ENCODE results near the gene PROS1. TPM values are rescaled to one million over a fixed set of nuclear protein-coding genes. Genes with fewer than 3 reads are reported as not detected.
A peak's percentile ranks its signal among the peaks of the same experiment; 100 is the strongest.
"Not testable (repeated sequence)": the region's sequence is repeated elsewhere in the genome, so short reads cannot be mapped to it uniquely, and the experiment has no call there.

The PROS1 gene
- total RNA-seq, 1 donor from 2014 or later: 38.0 TPM

DNA sequence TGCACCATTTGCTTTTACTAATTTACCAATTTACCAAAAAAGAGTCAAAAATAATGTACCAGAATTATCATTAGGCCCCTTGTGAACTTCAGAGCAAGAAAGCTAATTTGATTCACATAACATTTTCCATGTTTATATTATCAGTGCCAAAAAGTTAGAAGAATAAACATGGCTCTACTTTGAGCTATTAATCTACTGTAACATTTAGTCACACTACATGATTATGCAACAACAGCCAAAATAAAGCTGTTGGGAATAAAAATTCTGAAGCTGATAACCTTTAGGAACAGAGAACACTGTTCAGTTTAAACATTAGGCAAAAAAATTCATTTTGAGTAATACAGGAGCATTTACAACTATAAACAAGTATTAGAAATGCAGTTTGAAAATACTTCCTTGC is 63.6 kb downstream of the PROS1 start:
- DNase-seq: no peak
- ATAC-seq: peak; percentile 49
- intact Hi-C loops (cut with micrococcal nuclease): loop anchor here (5.0 kb wide), 1 partner anchor 157 kb away; no protein-coding TSS in a partner anchor

DNA sequence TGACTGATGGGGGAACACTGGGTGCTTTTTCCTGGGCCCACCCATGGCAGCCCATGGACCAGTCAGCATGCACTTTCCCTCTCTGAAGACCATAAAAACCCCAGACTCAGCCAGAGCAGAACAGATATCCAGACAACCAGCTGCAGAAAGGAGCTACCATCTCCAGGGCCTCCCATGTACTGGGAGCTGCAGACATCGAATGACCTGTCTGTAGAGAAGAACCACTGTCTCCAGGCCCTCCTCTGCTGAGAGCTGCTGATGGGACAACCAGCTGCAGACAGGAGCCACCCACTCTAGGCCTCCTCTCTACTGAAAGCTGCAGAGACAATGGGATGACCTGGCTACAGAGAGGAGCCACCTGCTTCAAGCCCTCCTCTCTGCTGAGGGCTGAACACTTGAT is 66.6 kb downstream of the PROS1 start:
- ATAC-seq (no peak), DNase-seq (no peak)
- intact Hi-C loops (cut with micrococcal nuclease): no loop called here

DNA sequence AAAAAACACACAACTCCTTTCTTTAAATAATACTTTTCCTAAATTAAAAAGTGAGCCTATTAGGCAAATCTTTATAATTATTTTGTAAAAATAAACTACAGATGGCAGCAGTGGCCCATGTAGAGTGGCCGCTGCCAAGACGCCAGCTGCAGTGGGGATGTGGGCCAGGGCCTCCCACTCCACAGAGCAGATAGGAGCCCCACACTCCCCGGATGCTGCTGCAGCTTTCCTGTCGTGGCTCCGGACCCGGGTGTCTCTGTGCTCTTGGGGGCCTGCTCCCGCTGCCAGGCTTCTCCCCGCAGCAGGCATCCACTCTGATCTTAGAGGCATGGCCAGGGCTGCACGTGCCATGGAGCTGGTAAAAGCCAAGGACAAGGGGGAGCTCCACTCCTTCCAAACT is 67.5 kb downstream of the PROS1 start:
- peak; percentile 73 for DNase-seq
- peak; percentile 84 for ATAC-seq
- intact Hi-C loops (cut with micrococcal nuclease): no loop called here

DNA sequence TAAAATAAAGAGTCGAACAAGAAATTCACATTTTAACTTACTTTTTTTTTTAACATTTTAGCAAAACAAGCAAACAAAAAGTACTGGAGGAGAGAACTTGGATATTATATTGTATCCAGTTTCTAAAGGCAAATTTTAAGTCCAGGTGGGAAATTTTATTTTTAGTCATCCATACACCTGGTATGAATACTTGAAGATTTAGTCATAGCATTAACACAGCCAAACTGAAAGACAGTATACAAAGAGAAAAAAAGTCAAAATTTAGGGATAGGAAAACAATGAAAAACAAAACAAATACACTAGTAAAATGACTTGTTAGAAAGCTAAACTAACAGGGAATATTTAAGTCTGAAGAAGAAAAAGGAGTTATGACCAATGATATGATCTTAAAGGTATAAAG is 69.1 kb downstream of the PROS1 start:
- intact Hi-C loops (cut with micrococcal nuclease): no loop called here
- no peak for DNase-seq
- ATAC-seq: no peak

DNA sequence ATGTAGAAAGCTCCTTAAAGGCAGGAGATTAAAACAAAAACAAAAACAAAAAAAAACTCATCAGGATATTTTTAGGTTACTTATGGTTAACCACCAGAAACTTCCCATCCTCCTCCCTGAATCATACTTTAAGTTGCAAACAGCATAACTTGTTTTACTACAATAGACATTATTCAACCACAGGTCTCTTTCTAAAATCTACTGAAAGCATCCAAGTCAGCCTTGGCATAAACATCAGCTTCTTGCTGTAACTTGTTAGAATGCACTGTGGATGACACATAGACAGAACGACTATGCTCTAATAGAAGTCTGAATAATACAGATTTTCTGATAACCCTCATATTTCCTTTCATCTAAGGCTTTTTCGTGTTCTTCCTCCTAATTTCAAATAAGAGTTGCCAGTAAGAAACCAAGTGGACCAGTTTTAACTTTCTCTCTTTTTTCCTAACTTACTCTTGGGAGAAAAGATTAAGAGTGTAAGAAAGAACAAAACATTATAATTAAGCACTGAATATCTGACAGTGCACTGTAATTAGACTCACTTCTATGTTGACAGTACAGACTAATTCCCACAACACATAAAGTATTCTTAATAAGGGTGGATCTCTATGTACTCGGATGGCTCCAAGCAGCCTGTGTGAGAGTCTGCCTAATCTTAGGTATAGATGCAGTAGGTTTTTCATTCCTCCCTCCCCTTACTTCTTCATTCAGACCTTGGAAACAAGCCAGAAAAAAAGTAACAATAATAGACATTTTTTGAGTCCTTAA is 95.3 kb downstream of the PROS1 start:
- ATAC-seq; DNase-seq; intact Hi-C loops (cut with micrococcal nuclease): not testable (repeated sequence)

DNA sequence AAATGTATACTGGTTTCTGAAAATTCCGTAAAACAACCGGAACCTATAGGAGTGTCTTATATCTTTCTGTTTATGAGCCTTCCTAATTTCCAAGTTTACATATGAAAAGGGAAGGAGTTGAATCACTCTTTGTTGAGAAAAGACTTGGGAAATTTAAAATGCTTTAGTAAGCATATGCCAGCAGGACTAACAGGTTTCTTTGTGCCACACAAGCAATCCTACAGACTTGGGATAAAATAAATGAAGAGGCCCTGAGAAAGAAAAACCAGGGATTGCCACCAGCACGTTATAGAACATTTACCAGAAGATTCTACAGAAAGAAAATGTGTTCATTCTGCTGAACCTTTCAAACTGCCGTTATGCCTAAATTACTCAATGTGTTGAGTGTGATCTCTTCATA is 96.3 kb downstream of the PROS1 start:
- DNase-seq; ATAC-seq; intact Hi-C loops (cut with micrococcal nuclease): not testable (repeated sequence)

DNA sequence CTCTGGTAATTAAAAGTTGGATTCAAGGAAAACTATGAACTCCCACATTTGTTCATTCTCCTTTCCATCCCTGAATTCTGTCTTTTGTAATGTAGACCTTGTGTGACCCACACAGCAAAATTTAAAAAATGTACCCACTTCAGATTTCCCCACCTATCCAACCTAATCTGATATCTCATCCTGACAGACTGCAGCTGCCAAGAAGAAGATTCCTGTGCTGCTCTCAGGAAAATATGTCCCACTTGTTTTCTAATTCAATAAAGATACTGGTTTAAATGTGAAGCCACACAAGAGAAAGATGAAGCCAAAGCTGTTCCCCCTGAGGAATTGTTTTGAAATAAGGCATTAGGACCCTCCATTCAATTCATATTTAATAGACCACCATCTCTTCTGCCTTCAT is 100.3 kb downstream of the PROS1 start:
- intact Hi-C loops (cut with micrococcal nuclease); DNase-seq; ATAC-seq: not testable (repeated sequence)

DNA sequence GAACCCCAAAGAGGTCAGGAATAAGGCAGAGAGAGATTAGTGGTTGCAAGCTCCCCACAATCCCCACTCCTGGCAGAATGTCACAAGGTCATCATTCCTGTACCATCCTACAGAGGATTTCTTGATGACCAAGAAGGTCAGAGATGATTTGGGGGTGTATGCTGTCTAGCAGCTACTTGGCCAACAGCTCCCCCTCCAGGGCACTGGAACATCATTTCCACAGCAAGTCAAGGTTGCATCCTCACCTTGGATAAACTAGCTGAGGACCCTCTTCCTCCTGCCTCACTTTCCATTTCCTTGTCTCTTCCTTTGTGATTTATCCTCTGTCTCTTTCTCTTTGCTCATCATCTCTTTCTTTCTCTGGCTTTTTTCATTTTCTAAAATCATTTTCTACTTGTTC is 106.3 kb downstream of the PROS1 start:
- ATAC-seq (no peak), DNase-seq (no peak)
- intact Hi-C loops (cut with micrococcal nuclease): no loop called here

DNA sequence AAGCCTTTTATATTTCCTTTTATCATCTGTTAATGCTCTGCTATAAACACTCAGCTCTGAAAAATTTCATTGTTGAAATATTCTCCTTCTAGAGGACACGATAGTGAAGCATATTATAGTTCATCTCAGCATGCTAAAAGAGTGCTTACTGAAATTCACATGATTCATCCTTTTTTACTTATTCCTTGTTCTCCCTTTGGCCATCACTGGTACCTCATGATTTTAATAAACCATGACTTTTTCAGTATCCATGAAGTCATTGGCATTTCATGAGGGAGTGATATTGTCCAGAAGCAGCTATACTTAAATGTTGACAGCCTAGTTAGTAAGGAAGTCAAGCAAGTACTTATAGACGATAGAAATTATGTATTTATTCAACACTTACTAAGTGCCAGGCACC is 112.7 kb downstream of the PROS1 start:
- ATAC-seq (no peak), DNase-seq (no peak)
- intact Hi-C loops (cut with micrococcal nuclease): no loop called here

DNA sequence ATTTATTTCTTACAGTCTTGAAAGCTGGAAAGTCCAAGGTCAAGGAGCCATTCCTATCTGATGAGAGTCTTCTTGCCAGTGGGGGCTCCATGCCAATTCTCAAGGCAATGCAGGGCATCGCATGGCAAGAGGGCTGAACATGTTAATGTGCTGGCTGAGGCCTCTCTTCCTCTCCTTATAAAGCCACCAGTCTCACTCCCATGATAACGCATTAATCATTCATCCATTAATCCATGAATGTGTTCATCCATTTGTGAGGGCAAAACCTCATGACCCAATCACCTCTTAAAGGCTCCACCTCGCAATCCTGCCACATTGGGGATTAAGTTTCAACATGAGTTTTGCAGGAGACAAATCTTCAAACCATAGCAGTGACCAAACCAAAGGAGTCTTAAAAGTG is 118.3 kb downstream of the PROS1 start:
- intact Hi-C loops (cut with micrococcal nuclease): no loop called here
- ATAC-seq (no peak), DNase-seq (no peak)

DNA sequence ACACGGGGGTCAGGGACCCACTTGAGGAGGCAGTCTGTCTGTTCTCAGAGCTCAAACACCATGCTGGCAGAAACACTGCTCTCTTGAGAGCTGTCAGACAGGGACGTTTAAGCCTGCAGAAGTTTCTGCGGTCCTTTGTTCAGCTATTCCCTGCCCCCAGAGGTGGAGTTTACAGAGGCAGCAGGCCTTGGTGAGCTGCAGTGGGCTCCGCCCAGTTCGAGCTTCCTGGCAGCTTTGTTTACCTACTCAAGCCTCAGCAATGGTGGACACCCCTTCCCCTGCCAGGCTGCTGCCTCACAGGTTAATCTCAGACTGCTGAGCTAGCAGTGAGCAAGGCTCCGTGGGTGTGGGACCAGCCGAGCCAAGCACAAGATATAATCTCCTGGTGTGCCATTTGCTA is 121.5 kb downstream of the PROS1 start:
- DNase-seq; intact Hi-C loops (cut with micrococcal nuclease); ATAC-seq: not testable (repeated sequence)

DNA sequence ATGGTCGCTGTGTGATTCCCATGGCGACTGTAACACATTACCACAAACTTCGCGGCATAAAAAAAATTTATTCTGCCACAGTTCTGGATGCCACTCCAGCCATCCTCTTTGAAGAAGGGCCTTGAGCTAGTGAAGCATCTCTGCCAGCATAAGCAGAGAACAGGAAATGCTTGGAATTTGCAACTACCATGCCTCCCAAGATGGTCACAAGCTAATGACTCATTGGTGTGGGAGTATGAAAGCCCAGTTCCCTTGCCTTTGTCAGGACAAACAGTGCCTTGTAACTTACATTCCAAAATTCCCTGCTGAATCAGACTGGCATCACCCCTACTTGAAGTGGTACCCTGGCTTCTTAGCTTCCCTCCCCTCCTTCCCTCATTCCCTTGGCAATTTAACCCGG is 129.7 kb downstream of the PROS1 start:
- DNase-seq (no peak), ATAC-seq (no peak)
- intact Hi-C loops (cut with micrococcal nuclease): no loop called here

DNA sequence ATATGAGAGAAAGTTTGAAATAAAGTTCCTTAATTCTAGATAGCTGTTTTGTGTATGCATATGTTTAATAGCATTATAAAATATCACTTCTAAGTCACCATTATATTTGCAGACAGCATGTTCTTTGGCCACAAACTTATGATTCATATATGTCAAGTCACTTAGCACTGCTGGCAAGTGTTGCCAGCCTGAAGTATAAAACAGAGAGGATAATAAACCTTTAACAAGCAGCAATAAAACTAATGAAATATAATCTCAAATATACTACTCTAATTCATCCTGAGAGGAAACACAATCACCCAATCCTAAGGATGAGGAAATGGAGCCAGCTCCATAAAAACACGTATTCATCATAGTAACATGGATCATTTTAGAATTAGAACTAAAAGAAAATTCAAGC is 134.5 kb downstream of the PROS1 start:
- intact Hi-C loops (cut with micrococcal nuclease); ATAC-seq; DNase-seq: not testable (repeated sequence)

Other genes starting within 250 kb of the PROS1 start
- 4.5 TPM for gene ARL13B, start 6.3 kb upstream of the PROS1 start, total RNA-seq
- not detected for gene STX19, start 54.7 kb upstream of the PROS1 start, total RNA-seq
- 3.5 TPM for gene DHFR2, start 89.0 kb upstream of the PROS1 start, total RNA-seq
- gene NSUN3, start 89.2 kb upstream of the PROS1 start, total RNA-seq: 5.7 TPM